NCI-H748 (cell line): ENCODE measurements around the gene SCP2.

Experiments used
- DNase-seq: peaks from one replicate; lab custom pipeline; 2025; ENCODE audit not compliant: unreplicated experiment; lab: John Stamatoyannopoulos, UW

The SCP2 gene

GRCh38 chr1:53066891-53067738, 140.0 kb downstream of the SCP2 start:
- DNase-seq = no peak

GRCh38 chr1:53067886-53068285, 140.8 kb downstream of the SCP2 start:
- no peak for DNase-seq

- no peak for DNase-seq
These were observed 141.4 kb downstream of the SCP2 start for GRCh38 chr1:53068314-53069099.

GRCh38 chr1:53069265-53069662, 142.2 kb downstream of the SCP2 start:
- no peak for DNase-seq

- no peak for DNase-seq
These were observed 142.7 kb downstream of the SCP2 start for GRCh38 chr1:53069663-53070327.

- no peak for DNase-seq
These were observed 143.5 kb downstream of the SCP2 start for GRCh38 chr1:53070621-53071020.

- no peak for DNase-seq
These were observed 144.2 kb downstream of the SCP2 start for GRCh38 chr1:53071167-53071865.

- DNase-seq = no peak
These were observed 144.8 kb downstream of the SCP2 start for GRCh38 chr1:53071915-53072314.

- DNase-seq = no peak
These were observed 146.2 kb downstream of the SCP2 start for GRCh38 chr1:53073287-53073686.

GRCh38 chr1:53073868-53074311, 146.8 kb downstream of the SCP2 start:
- no peak for DNase-seq

GRCh38 chr1:53074313-53075154, 147.5 kb downstream of the SCP2 start:
- DNase-seq = no peak

GRCh38 chr1:53075206-53075605, 148.1 kb downstream of the SCP2 start:
- DNase-seq = no peak

GRCh38 chr1:53075761-53076163, 148.7 kb downstream of the SCP2 start:
- DNase-seq = no peak

GRCh38 chr1:53076165-53076564, 149.1 kb downstream of the SCP2 start:
- DNase-seq = no peak

- DNase-seq = no peak
These were observed 149.9 kb downstream of the SCP2 start for GRCh38 chr1:53076721-53077598.

GRCh38 chr1:53077599-53077965, 150.5 kb downstream of the SCP2 start:
- DNase-seq = no peak

- DNase-seq = no peak
These were observed 151.4 kb downstream of the SCP2 start for GRCh38 chr1:53078333-53079101.

- no peak for DNase-seq
These were observed 152.2 kb downstream of the SCP2 start for GRCh38 chr1:53079251-53079650.
